ENCODE measurements around the gene KRT39.

Gene KRT39

DNA sequence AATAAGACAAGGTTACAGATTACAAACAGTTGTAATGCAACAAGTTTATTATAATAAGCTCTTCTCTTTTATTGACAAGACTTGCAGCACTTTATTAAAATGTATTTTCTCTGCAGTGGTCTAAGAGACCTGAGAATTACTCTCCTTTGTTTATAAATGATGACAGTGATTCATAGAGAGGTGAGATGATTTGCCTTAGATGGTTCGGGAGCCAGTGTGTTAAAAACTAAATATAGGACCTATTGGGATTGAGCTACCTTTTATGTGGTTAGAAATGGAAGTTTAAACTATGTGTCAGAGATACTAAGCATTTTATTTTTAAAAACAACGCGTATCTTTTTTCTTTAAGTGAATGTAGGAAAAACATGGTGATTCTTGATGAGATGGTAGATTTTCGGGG, 30.1 kb upstream of the KRT39 start:
- ATAC-seq (ENCODE audit: insufficient read depth, low read depth) (no peak), DNase-seq (no peak)
- Histone ChIP-seq H3K79me2 (ENCODE audit: insufficient read depth, low read length) (no peaks in the 10 kb centered on the region), H3K4me3 (ENCODE audit: low read depth in 1 of 2, low read length in 2 of 2) (no peak overlapping the region), H3K27ac (ENCODE audit: low read length) (no peak overlapping the region), H4K20me1 (ENCODE audit: insufficient read depth, low read length) (no peaks in the 10 kb centered on the region), H3K4me2 (ENCODE audit: insufficient read depth, low read length) (no peak overlapping the region), H3K27me3 (ENCODE audit: insufficient read depth, low read length, poor library complexity) (peaks cover 44% of the 10 kb centered on the region), H3K36me3 (ENCODE audit: insufficient read depth, low read length) (no peaks in the 10 kb centered on the region), H3K4me1 (ENCODE audit: insufficient read depth, low read length) (no peaks in the 10 kb centered on the region), H2AFZ (ENCODE audit: low read depth, low read length) (no peak overlapping the region), H3K9ac (ENCODE audit: low read depth, low read length) (no peak overlapping the region), H3K9me3 (ENCODE audit: insufficient read depth, low read length, severe bottlenecking) (no peaks in the 10 kb centered on the region)
- TF ChIP-seq, protein P1, sequence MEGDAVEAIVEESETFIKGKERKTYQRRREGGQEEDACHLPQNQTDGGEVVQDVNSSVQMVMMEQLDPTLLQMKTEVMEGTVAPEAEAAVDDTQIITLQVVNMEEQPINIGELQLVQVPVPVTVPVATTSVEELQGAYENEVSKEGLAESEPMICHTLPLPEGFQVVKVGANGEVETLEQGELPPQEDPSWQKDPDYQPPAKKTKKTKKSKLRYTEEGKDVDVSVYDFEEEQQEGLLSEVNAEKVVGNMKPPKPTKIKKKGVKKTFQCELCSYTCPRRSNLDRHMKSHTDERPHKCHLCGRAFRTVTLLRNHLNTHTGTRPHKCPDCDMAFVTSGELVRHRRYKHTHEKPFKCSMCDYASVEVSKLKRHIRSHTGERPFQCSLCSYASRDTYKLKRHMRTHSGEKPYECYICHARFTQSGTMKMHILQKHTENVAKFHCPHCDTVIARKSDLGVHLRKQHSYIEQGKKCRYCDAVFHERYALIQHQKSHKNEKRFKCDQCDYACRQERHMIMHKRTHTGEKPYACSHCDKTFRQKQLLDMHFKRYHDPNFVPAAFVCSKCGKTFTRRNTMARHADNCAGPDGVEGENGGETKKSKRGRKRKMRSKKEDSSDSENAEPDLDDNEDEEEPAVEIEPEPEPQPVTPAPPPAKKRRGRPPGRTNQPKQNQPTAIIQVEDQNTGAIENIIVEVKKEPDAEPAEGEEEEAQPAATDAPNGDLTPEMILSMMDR (IDR thresholded peaks at IDR 0.05; ENCODE audit: borderline replicate concordance, extremely low read depth, low read length, poor library complexity, severe bottlenecking), result no peak
- TF ChIP-seq EZH2 (IDR thresholded peaks at IDR 0.05; ENCODE audit: borderline replicate concordance, low read depth, low read length, severe bottlenecking), result no peak

GRCh38 chr17:40995116-40995515, 28.4 kb upstream of the KRT39 start:
- TF ChIP-seq EZH2 (IDR thresholded peaks at IDR 0.05; ENCODE audit: borderline replicate concordance, low read depth, low read length, severe bottlenecking), result no peak
- TF ChIP-seq, protein P1 (IDR thresholded peaks at IDR 0.05; ENCODE audit: borderline replicate concordance, extremely low read depth, low read length, poor library complexity, severe bottlenecking), result no peak
- no peak for ATAC-seq (ENCODE audit: insufficient read depth, low read depth)
- H3K4me2 ChIP-seq (ENCODE audit: insufficient read depth, low read length), result no peak overlapping the region

DNA sequence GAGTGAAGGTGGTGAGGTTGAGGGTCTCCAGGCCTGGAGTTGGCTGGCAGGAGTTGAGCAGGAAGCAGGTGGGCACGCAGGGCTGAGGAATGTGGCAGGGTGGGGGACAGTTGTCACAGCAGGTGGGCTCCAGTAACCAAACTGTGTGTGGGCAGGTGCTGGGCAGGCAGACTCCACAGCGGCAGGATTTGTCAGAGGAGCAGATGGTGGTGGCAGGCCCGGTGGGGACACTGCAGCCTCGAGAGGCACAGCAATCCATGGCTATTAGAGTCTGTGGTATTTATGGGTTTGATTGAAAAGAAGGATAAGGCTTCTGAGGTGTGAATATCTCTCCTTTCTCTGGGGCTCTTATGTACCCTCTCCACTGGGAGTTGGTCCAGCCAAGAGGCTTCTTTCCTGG, 27.1 kb upstream of the KRT39 start, which contains the start of gene KRTAP3-3:
TSS of gene KRTAP3-3 (minus strand) at position 326 of the 400 bp plus-strand sequence. CDS start at position 259, 67 bp downstream.
- Histone ChIP-seq H3K27ac (ENCODE audit: low read length) (no peak within 1 kb of the TSS), H3K4me1 (ENCODE audit: insufficient read depth, low read length) (no peaks in the 10 kb centered on the region), H3K79me2 (ENCODE audit: insufficient read depth, low read length) (no peaks in the 10 kb centered on the region), H2AFZ (ENCODE audit: low read depth, low read length) (no peak within 1 kb of the TSS), H3K9me3 (ENCODE audit: insufficient read depth, low read length, severe bottlenecking) (no peaks in the 10 kb centered on the region), H4K20me1 (ENCODE audit: insufficient read depth, low read length) (no peaks in the 10 kb centered on the region), H3K9ac (ENCODE audit: low read depth, low read length) (no peak within 1 kb of the TSS), H3K27me3 (ENCODE audit: insufficient read depth, low read length, poor library complexity) (peaks cover 35% of the 10 kb centered on the region), H3K4me3 (ENCODE audit: low read depth in 1 of 2, low read length in 2 of 2) (no peak within 1 kb of the TSS), H3K4me2 (ENCODE audit: insufficient read depth, low read length) (no peak within 1 kb of the TSS), H3K36me3 (ENCODE audit: insufficient read depth, low read length) (no peaks in the 10 kb centered on the region)
- DNase-seq (peak; percentile 13), ATAC-seq (ENCODE audit: insufficient read depth, low read depth) (peak; percentile 33; the same call in 1 of the 3 replicates)
- TF ChIP-seq, protein P1 (IDR thresholded peaks at IDR 0.05; ENCODE audit: borderline replicate concordance, extremely low read depth, low read length, poor library complexity, severe bottlenecking), result no peak
- no peak for TF ChIP-seq EZH2 (IDR thresholded peaks at IDR 0.05; ENCODE audit: borderline replicate concordance, low read depth, low read length, severe bottlenecking)

More at GRCh38 chr17:40995116-40995515, 28.4 kb upstream of the KRT39 start:
- H3K4me1 ChIP-seq (ENCODE audit: insufficient read depth, low read length), result no peaks in the 10 kb centered on the region
- H4K20me1 ChIP-seq (ENCODE audit: insufficient read depth, low read length), result no peaks in the 10 kb centered on the region
- H3K4me3 ChIP-seq (ENCODE audit: low read depth in 1 of 2, low read length in 2 of 2), result no peak overlapping the region
- no peak overlapping the region for H3K27ac ChIP-seq (ENCODE audit: low read length)
- no peaks in the 10 kb centered on the region for H3K36me3 ChIP-seq (ENCODE audit: insufficient read depth, low read length)
- DNase-seq, result no peak
- H3K9ac ChIP-seq (ENCODE audit: low read depth, low read length), result no peak overlapping the region
- H3K27me3 ChIP-seq (ENCODE audit: insufficient read depth, low read length, poor library complexity), result peaks cover 41% of the 10 kb centered on the region
- H3K79me2 ChIP-seq (ENCODE audit: insufficient read depth, low read length), result no peaks in the 10 kb centered on the region
- H3K9me3 ChIP-seq (ENCODE audit: insufficient read depth, low read length, severe bottlenecking), result no peaks in the 10 kb centered on the region
- no peak overlapping the region for H2AFZ ChIP-seq (ENCODE audit: low read depth, low read length)

- Histone ChIP-seq H4K20me1 (ENCODE audit: insufficient read depth, low read length) (no peaks in the 10 kb centered on the region), H3K4me2 (ENCODE audit: insufficient read depth, low read length) (no peak overlapping the region), H3K27ac (ENCODE audit: low read length) (no peak overlapping the region), H3K9ac (ENCODE audit: low read depth, low read length) (no peak overlapping the region), H3K4me3 (ENCODE audit: low read depth in 1 of 2, low read length in 2 of 2) (no peak overlapping the region), H3K79me2 (ENCODE audit: insufficient read depth, low read length) (no peaks in the 10 kb centered on the region), H3K9me3 (ENCODE audit: insufficient read depth, low read length, severe bottlenecking) (no peaks in the 10 kb centered on the region), H2AFZ (ENCODE audit: low read depth, low read length) (no peak overlapping the region), H3K36me3 (ENCODE audit: insufficient read depth, low read length) (no peaks in the 10 kb centered on the region), H3K4me1 (ENCODE audit: insufficient read depth, low read length) (no peaks in the 10 kb centered on the region), H3K27me3 (ENCODE audit: insufficient read depth, low read length, poor library complexity) (peaks cover 38% of the 10 kb centered on the region)
- ATAC-seq (ENCODE audit: insufficient read depth, low read depth) (no peak), DNase-seq (no peak)
- TF ChIP-seq, protein P1 (IDR thresholded peaks at IDR 0.05; ENCODE audit: borderline replicate concordance, extremely low read depth, low read length, poor library complexity, severe bottlenecking), result no peak
- TF ChIP-seq EZH2 (IDR thresholded peaks at IDR 0.05; ENCODE audit: borderline replicate concordance, low read depth, low read length, severe bottlenecking), result no peak
Observed at GRCh38 chr17:40993084-40993483, 26.3 kb upstream of the KRT39 start.

All from DND-41 (cell line).